Measurements from ENCODE around the gene GLB1L3. TPM values are rescaled to one million over a fixed set of nuclear protein-coding genes. Genes with fewer than 3 reads are reported as not detected.

Gene GLB1L3
- total and polyA plus RNA-seq, 2 experiments from 2014 or later = 0.17 TPM; not detected in 1

DNA sequence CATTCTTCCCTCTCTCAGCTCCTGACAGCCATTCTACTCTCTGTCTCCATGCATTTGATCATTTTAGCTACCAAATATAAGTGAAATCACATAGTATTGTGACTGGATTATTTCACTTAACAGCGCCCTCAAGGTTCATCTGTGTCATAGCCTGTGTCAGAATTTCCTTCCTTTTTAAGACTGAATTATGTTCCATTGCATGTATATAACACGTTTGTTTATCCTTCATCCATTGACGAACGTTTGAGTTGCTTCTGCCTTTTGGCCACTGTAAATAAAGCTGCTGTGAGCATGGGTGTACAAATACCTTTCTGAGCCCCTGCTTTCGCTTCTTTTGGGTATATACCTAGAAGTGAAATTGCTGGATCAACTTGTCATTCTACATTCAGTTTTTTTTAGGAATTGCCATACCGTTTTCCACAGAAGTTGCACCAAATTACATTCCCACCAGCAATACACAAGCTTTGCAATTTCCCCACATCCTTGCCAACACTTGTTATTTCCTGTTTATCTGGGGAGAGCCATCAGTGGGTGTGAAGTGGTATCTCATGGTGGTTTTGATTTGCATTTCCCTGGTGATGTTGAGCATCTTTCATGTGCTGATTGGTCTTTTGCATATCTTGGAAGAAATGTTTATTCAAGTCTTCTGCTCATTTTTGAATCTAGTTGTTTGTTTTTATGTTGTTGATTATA lies 73.1 kb downstream of the GLB1L3 start:
- H3K9me2 ChIP-seq (replicated peaks; ENCODE audit: insufficient read depth) = no peaks in the 10 kb centered on the region
- 75% methylated on average over 6 of the region's 6 CpGs for WGBS (ENCODE audit: low lambda C conversion rate, missing lambda C conversion rate)
- H2AFZ ChIP-seq = no peak overlapping the region
- no peaks in the 10 kb centered on the region for H3K4me1 ChIP-seq (ENCODE audit: insufficient read depth)
- DNase-seq (ENCODE audit: low spot score) = no peak
- no peak overlapping the region for H3K4me2 ChIP-seq
- H3K79me2 ChIP-seq = no peaks in the 10 kb centered on the region
- H3K36me3 ChIP-seq (replicated peaks; ENCODE audit: insufficient read depth, low read depth) = no peaks in the 10 kb centered on the region
- no peaks in the 10 kb centered on the region for H3K9me3 ChIP-seq (ENCODE audit: low read depth)
- H4K20me1 ChIP-seq (ENCODE audit: insufficient read depth, poor library complexity, severe bottlenecking) = no peaks in the 10 kb centered on the region
- TF ChIP-seq EZH2 (IDR thresholded peaks at IDR 0.05; ENCODE audit: borderline replicate concordance) = no peak
- TF ChIP-seq, protein P1, sequence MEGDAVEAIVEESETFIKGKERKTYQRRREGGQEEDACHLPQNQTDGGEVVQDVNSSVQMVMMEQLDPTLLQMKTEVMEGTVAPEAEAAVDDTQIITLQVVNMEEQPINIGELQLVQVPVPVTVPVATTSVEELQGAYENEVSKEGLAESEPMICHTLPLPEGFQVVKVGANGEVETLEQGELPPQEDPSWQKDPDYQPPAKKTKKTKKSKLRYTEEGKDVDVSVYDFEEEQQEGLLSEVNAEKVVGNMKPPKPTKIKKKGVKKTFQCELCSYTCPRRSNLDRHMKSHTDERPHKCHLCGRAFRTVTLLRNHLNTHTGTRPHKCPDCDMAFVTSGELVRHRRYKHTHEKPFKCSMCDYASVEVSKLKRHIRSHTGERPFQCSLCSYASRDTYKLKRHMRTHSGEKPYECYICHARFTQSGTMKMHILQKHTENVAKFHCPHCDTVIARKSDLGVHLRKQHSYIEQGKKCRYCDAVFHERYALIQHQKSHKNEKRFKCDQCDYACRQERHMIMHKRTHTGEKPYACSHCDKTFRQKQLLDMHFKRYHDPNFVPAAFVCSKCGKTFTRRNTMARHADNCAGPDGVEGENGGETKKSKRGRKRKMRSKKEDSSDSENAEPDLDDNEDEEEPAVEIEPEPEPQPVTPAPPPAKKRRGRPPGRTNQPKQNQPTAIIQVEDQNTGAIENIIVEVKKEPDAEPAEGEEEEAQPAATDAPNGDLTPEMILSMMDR (IDR thresholded peaks at IDR 0.05; ENCODE audit: poor library complexity) = no peak
- TF ChIP-seq EZH2phosphoT487 (IDR thresholded peaks at IDR 0.05; ENCODE audit: low read depth, severe bottlenecking, unreplicated experiment) = no peak
- no peak overlapping the region for H3K27ac ChIP-seq
- H3K4me3 ChIP-seq = no peak overlapping the region
- H3K27me3 ChIP-seq = no peaks in the 10 kb centered on the region

DNA sequence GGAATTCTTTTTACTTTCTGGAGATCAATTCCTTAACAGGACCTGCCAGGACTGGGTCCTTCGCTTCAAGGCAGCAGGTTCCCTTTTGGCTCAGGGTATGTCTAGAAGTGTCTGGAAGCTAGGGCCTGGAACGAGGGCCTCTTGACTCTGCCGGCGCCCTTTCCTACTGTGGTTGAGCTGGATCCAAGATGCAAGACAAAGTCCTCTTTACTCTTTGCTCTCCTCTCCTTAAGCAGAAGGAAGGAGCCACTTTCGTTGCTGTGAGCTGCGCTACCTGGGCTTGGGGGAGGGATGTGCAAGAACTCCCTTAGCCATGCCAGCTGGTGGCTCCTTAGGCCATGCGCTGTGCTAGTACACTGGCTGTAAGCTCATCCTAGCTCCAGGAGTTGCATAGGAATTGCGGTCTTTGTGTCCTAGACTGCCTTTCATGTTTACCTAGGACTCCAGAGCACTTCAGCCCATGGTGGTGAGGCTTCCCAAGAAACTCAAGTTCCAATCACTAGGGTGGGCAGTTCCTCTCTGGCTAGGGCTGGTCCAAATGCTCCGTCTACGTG lies 73.7 kb downstream of the GLB1L3 start:
- no peaks in the 10 kb centered on the region for H4K20me1 ChIP-seq (ENCODE audit: insufficient read depth, poor library complexity, severe bottlenecking)
- no peaks in the 10 kb centered on the region for H3K9me2 ChIP-seq (replicated peaks; ENCODE audit: insufficient read depth)
- H3K36me3 ChIP-seq (replicated peaks; ENCODE audit: insufficient read depth, low read depth) = no peaks in the 10 kb centered on the region
- no peak for DNase-seq (ENCODE audit: low spot score)
- H3K4me2 ChIP-seq = no peak overlapping the region
- H2AFZ ChIP-seq = no peak overlapping the region
- 86% methylated on average over 10 of the region's 10 CpGs for WGBS (ENCODE audit: low lambda C conversion rate, missing lambda C conversion rate)
- TF ChIP-seq EZH2phosphoT487 (IDR thresholded peaks at IDR 0.05; ENCODE audit: low read depth, severe bottlenecking, unreplicated experiment) = no peak
- no peaks in the 10 kb centered on the region for H3K4me1 ChIP-seq (ENCODE audit: insufficient read depth)
- no peaks in the 10 kb centered on the region for H3K9me3 ChIP-seq (ENCODE audit: low read depth)
- H3K4me3 ChIP-seq = no peak overlapping the region
- H3K27me3 ChIP-seq = no peaks in the 10 kb centered on the region
- H3K27ac ChIP-seq = no peak overlapping the region
- H3K79me2 ChIP-seq = no peaks in the 10 kb centered on the region

DNA sequence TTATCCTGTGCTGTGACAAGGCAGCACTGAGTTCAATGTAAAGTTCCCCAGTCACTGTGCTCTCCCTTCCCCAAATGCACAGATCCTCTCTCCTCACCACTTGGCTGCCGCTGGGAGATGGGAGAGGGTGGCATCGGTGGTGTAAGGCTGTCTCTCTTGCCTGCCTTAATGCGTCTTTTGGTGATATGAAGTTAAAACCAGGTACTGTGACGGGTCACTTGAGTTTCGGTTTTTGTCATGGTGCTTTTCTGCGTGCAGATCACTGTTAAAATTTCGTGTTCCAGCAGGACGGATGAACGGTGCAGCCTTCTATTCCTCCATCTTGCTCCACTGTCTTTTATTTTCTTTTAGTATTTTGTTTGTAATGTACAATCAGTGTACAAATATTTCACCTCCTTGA lies 74.2 kb downstream of the GLB1L3 start:
- H2AFZ ChIP-seq = no peak overlapping the region
- H3K27me3 ChIP-seq = no peaks in the 10 kb centered on the region
- H3K4me2 ChIP-seq = no peak overlapping the region
- H4K20me1 ChIP-seq (ENCODE audit: insufficient read depth, poor library complexity, severe bottlenecking) = no peaks in the 10 kb centered on the region
- H3K4me1 ChIP-seq (ENCODE audit: insufficient read depth) = no peaks in the 10 kb centered on the region
- no peak for DNase-seq (ENCODE audit: low spot score)
- no peak overlapping the region for H3K27ac ChIP-seq
- no peaks in the 10 kb centered on the region for H3K9me3 ChIP-seq (ENCODE audit: low read depth)
- 96% methylated on average over 9 of the region's 9 CpGs for WGBS (ENCODE audit: low lambda C conversion rate, missing lambda C conversion rate)
- TF ChIP-seq, protein P1 (IDR thresholded peaks at IDR 0.05; ENCODE audit: poor library complexity) = no peak
- TF ChIP-seq EZH2 (IDR thresholded peaks at IDR 0.05; ENCODE audit: borderline replicate concordance) (no peak), EZH2phosphoT487 (IDR thresholded peaks at IDR 0.05; ENCODE audit: low read depth, severe bottlenecking, unreplicated experiment) (no peak)
- no peaks in the 10 kb centered on the region for H3K9me2 ChIP-seq (replicated peaks; ENCODE audit: insufficient read depth)
- H3K79me2 ChIP-seq = no peaks in the 10 kb centered on the region
- no peak overlapping the region for H3K4me3 ChIP-seq
- H3K36me3 ChIP-seq (replicated peaks; ENCODE audit: insufficient read depth, low read depth) = no peaks in the 10 kb centered on the region

DNA sequence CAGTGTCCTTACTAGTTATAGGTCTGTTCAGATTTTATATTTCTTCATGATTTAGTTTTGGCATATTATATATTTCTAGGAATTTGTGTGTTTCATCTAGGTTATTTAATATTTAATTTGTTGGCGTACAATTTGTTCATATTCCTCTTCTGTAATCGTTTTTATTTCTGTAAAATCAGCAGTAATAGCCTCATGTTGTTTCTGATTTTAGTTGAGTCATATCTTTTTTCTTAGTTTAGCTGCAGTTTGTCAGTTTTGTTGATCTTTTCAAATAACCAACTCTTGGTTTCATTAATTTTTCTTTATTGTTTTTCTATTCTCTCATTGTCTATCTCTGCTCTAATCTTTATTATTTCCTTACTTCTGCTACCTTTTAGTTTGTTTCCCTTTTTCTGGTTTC lies 75.9 kb downstream of the GLB1L3 start:
- no peaks in the 10 kb centered on the region for H3K4me1 ChIP-seq (ENCODE audit: insufficient read depth)
- no peak overlapping the region for H3K4me2 ChIP-seq
- no peaks in the 10 kb centered on the region for H3K27me3 ChIP-seq
- H3K9me3 ChIP-seq (ENCODE audit: low read depth) = no peaks in the 10 kb centered on the region
- no peaks in the 10 kb centered on the region for H3K9me2 ChIP-seq (replicated peaks; ENCODE audit: insufficient read depth)
- no peak overlapping the region for H2AFZ ChIP-seq
- no peak overlapping the region for H3K4me3 ChIP-seq
- WGBS (ENCODE audit: low lambda C conversion rate, missing lambda C conversion rate) = 93% methylated on average over 2 of the region's 2 CpGs
- TF ChIP-seq EZH2 (IDR thresholded peaks at IDR 0.05; ENCODE audit: borderline replicate concordance) = no peak
- no peak for DNase-seq (ENCODE audit: low spot score)
- H4K20me1 ChIP-seq (ENCODE audit: insufficient read depth, poor library complexity, severe bottlenecking) = no peaks in the 10 kb centered on the region
- no peak overlapping the region for H3K27ac ChIP-seq
- no peaks in the 10 kb centered on the region for H3K79me2 ChIP-seq
- H3K36me3 ChIP-seq (replicated peaks; ENCODE audit: insufficient read depth, low read depth) = no peaks in the 10 kb centered on the region

Measured in hepatocyte (in vitro differentiated cells).